GM21447 (cell line): ENCODE results near the gene BACE2.
"Not testable (repeated sequence)": the region's sequence is repeated elsewhere in the genome, so short reads cannot be mapped to it uniquely, and the experiment has no call there.

ENCODE experiments used
- ATAC-seq: cut with Tn5 transposase; IDR thresholded peaks from one replicate; pipeline ENCODE4 v1.9.1; 2021; ENCODE audit not compliant: unreplicated experiment

The BACE2 gene

GRCh38 chr21:41260428-41260827 lies 92.5 kb downstream of the BACE2 start:
- no peak for ATAC-seq

- no peak for ATAC-seq
Observed at GRCh38 chr21:41267346-41267745, 99.4 kb downstream of the BACE2 start.

- ATAC-seq = no peak
Observed at GRCh38 chr21:41269535-41269934, 101.6 kb downstream of the BACE2 start.

DNA sequence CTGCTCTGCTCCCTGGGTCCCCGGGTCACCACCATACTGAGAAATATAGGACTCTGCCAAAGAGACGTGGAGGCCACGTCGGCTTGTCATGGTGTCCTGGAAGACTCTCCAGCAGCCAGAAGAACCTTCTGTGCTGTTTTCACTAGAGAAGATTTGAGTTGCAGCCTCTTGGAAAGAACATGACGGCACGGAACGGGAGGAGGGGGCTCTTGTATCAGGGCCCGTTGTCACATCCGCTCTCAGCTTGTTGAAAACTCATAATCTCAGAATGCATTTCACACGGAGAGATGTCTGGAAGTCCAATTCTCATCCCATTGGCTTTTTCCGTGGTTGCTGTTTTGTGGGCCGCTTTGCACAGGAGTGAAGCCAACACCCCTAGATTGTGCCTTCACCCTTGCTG lies 109.2 kb downstream of the BACE2 start:
- ATAC-seq = no peak

- no peak for ATAC-seq
Observed at GRCh38 chr21:41277846-41278245, 109.9 kb downstream of the BACE2 start.

- ATAC-seq = no peak
Observed at GRCh38 chr21:41280115-41280919, 112.4 kb downstream of the BACE2 start.

GRCh38 chr21:41282412-41282811 lies 114.5 kb downstream of the BACE2 start:
- no peak for ATAC-seq

- ATAC-seq = no peak
Observed at GRCh38 chr21:41283211-41283818, 115.4 kb downstream of the BACE2 start.

- no peak for ATAC-seq
Observed at GRCh38 chr21:41289431-41289830, 121.5 kb downstream of the BACE2 start.

- ATAC-seq = no peak
Observed at GRCh38 chr21:41290106-41290799, 122.3 kb downstream of the BACE2 start.

DNA sequence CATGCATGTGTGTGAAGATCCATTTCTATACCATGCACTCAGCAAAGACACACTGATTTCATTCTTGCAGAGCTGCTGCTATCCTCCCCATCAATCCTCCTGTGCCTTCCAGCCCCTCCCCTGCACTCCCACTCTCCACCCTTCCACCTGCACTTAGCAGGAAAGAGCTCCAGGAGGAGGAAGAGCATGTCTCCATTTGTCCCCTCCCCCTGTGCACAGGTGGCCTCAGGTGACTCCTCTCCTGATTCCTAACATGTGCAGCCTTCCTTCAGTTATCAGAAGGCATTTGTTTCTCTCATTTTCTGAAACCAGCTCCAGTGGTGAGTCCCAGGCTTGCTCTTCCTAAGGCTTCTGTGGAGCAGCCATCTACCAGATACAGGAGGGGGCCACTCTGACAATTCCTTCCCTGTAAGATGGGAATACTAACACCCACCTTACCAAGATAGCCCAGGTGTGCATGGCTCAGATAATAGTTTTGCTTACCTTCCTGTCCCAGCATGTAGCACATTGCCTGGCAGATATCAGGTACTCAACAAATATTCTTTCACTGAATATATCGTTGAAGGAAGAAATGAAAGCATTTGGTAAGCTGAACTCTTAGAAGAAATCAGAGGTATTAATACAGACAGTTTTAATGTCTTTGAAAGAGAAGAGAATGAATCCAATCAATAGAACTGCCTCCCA lies 126.7 kb downstream of the BACE2 start:
- ATAC-seq = no peak

DNA sequence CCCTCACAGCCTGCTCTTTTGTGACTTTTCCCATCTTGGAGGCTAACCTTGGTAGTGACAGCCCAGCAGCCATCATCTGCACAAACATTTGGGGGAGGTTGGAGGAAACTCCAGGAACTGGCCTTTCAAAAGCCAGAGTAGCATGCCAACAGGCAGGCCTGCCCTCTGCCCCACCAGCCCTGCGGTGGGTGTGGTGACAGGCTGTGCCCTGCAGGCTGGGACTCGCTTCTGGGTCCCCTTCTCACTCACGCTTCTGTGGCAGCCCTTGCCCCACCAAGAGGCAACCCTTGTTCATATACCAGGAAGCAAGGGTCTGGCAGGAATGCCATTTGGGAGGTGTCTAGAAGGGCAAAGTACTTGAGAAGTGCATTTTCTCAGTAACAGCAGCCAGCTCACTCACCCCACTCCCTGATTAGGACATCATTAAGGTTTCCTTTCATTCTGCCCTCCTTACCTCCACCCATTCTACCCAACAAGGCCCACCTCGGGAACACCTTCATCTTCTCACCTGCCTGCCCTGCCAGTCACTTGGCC lies 127.8 kb downstream of the BACE2 start:
- no peak for ATAC-seq

GRCh38 chr21:41302976-41303375 lies 135.0 kb downstream of the BACE2 start:
- ATAC-seq = no peak

DNA sequence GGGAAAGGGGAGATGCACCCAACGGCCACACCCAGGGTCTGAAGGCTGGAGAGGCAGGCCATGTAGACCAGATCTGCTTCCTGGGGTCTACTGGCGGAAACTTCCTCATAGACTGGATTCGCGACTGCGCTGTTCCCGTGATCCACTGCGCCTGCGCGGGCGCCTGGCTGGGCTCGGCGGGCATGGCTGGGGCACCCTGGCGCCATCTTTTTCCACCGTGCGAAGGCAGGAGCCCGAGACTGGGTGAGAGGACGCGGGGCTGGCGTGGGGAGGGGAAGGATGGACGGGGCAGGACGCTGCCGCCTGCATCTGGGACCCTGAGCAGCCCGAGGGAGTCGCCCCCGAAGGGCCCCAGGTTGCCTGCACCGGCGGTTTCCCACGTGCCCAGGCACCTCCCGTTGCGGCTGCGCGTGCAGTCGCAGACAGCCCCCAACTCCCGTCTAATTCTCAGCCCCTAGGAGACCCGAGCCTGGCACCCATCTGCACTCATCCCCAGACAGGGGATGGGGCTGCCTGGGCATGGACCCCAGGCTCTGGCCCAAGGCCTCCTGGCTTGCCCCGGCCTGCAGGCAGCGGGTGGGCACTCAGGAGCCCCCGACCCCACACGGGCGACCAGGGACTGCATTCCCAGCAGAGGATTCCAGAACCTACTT lies 136.2 kb downstream of the BACE2 start:
- ATAC-seq = no peak

GRCh38 chr21:41307219-41307618 lies 139.3 kb downstream of the BACE2 start:
- ATAC-seq = no peak

- not testable (repeated sequence) for ATAC-seq
Observed at GRCh38 chr21:41313285-41314164, 145.6 kb downstream of the BACE2 start.

DNA sequence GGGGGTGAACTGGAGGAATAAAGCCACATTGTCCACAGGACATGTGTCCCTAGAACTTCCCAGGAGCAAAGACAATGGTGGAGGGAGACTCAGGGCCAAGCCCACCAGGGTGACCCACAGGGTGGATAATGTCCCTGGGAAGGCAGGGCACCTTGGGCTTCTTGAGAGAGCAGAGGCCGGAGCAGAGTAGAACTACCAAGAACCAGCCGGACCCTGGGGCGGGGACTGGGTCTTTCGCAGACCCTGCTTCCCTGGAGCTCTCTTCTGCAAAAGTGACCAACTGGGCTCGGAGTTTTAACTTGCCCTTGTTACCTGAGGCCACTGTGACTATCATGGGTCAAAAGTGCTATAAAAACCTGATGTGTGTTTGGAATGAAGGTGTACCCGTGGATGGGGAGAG lies 147.8 kb downstream of the BACE2 start:
- ATAC-seq = no peak

DNA sequence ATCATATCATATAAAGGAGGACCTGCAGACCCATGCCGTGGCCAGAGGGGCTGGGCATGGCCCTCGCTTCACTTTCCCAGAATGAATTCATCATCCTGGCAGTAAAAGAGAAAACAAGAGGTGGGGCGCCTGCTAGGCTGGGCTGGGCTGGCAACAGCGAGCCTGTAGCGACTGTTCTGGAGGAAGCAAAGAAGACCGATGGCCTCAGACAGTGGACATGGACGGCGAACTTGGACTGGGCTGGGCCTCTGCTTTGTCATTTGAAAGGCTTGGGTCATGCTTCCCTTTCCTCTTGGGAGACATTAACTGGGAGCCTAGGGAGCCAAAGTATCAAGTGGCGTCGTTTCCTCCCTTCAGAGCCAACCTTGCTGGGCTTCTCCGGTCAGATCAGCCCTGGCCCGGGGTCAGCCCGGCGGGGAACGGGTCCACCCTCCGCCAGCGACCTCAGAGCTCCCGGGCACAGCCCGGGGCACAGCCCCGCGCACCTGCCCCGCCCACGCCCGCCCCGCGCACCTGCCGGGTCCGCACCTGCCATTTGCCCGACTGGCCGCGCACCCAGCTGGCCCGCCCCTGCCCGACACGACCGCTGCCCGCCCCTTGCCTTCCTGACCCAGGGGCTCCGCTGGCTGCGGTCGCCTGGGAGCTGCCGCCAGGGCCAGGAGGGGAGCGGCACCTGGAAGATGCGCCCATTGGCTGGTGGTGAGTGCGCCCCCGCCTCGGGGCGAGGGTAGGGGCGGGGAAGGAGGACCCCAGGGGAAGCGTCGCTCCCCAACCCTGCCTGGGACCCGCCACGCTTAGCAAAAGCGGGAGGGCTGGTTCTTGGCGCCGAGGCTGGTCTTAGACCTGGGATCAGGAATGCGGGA lies 148.5 kb downstream of the BACE2 start, which contains the start of gene FAM3B:
Gene FAM3B, plus strand, starts transcription at position 602 of the 863 bp plus-strand sequence. Its CDS starts 79 bp downstream, at position 681.
- ATAC-seq = no peak

DNA sequence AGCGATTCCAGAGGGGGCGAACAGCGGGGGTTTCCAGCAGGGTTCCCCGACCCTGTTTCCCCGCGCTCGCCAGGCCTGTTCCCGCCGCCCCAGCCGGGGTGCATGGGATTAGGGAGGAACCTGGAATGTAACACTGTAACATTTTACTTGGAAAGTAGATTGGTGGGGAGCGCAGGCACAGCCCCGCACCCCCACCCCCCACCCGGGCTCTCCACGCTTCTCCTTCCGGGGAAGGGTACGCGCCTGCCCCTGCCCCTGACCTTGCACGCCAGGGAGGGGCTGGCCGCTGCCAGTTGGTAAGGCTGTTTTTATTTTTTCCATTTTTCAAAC lies 149.1 kb downstream of the BACE2 start:
- no peak for ATAC-seq
